HG02798 (cell line): Measurements from ENCODE around the gene ENOX2.

Experiments used
- ATAC-seq: cut with Tn5 transposase; IDR thresholded peaks from one replicate; pipeline ENCODE4 v1.9.1; 2021; ENCODE audit warnings: mild to moderate bottlenecking; ENCODE audit not compliant: unreplicated experiment, poor library complexity

ENOX2 gene

GRCh38 chrX:130885508-130885907 lies 17.5 kb downstream of the ENOX2 start:
- no peak for ATAC-seq

DNA sequence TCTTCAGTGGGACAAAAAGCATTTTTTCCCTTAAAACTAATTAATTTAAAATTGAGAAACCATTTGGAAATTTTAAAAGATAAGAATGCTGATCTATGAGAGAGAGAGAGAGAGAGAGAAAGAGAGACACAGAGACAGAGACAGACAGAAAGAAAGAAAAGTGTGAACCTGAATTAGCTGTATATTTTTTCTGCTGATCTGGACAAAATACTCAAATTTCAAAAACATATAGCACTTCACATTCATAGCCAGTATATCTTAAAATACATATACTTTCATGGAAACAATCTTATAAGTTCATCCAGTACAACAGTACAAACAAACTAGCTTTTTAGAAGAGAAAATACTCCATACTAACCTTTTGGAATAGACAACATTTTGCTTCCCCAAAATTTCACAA lies 18.4 kb downstream of the ENOX2 start:
- no peak for ATAC-seq

- no peak for ATAC-seq
Measured at GRCh38 chrX:130879869-130880268, 23.1 kb downstream of the ENOX2 start.

GRCh38 chrX:130878350-130879341 lies 24.4 kb downstream of the ENOX2 start:
- ATAC-seq: no peak

GRCh38 chrX:130877892-130878341 lies 25.1 kb downstream of the ENOX2 start:
- ATAC-seq: no peak

GRCh38 chrX:130876226-130876625 lies 26.8 kb downstream of the ENOX2 start:
- ATAC-seq: no peak

- no peak for ATAC-seq
Measured at GRCh38 chrX:130874751-130875150, 28.3 kb downstream of the ENOX2 start.

GRCh38 chrX:130869239-130869638 lies 33.8 kb downstream of the ENOX2 start:
- no peak for ATAC-seq

GRCh38 chrX:130861462-130861861 lies 41.5 kb downstream of the ENOX2 start:
- ATAC-seq: no peak

DNA sequence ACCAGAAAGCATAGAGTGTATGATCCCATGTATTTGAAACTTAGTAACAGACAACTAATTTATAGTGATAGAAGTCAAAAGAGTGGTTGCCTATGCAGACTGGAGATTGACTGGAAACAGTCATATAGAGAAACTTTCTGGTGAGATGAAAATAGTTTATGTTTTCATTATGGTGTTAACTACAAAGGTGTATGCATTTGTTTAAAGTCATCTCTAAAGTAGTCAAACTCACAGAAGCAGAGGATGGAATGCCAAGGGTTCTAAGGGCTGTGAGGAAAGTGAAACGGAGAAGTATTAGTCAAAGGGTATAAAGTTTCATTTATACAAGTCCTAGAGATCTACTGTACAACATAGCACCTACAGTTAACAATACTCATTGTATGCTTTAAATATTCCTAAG lies 45.8 kb downstream of the ENOX2 start:
- peak; percentile 94 for ATAC-seq

GRCh38 chrX:130851569-130851968 lies 51.4 kb downstream of the ENOX2 start:
- ATAC-seq: no peak

- ATAC-seq: peak; percentile 85
Measured at GRCh38 chrX:130848763-130849162, 54.2 kb downstream of the ENOX2 start.

GRCh38 chrX:130846746-130847145 lies 56.3 kb downstream of the ENOX2 start:
- ATAC-seq: no peak

DNA sequence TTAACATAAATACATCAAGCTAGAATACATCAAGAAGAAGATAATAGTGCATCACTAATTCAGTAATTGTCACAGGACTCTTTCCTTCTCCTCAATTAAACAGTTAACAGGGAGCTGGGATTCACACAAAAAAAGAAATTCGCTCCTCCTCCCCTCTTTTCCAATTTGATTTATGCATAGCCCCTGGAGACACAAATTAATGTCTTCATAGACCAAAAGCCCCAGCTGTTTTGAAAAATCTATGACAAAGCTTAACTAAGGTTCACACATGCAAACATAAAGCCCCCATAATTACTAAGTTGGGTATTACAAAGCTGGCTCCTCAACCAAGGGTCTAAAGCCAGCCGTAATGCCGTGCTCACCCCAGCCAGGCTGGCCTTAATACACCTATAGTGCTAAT lies 61.2 kb downstream of the ENOX2 start:
- ATAC-seq: no peak

- no peak for ATAC-seq
Measured at GRCh38 chrX:130840345-130840744, 62.7 kb downstream of the ENOX2 start.

- no peak for ATAC-seq
Measured at GRCh38 chrX:130836447-130836846, 66.6 kb downstream of the ENOX2 start.

DNA sequence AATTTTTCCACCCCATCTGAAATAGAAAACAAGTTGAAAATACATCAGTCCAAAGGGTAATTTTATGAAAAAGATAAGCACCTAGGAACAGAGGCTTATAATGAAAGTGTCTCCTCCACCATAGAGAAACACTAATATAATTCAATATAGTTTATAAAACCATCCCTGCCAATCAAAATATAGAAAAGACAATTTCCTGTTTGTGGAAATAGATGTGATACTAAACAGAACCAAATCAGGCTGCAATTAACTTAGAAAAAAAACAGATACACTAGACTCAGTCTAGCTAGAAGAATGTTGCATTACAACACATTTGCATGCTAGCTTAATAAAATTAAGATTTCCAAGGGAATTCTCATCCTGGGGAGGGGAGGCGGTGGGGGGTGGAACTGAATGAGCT lies 68.2 kb downstream of the ENOX2 start:
- no peak for ATAC-seq

DNA sequence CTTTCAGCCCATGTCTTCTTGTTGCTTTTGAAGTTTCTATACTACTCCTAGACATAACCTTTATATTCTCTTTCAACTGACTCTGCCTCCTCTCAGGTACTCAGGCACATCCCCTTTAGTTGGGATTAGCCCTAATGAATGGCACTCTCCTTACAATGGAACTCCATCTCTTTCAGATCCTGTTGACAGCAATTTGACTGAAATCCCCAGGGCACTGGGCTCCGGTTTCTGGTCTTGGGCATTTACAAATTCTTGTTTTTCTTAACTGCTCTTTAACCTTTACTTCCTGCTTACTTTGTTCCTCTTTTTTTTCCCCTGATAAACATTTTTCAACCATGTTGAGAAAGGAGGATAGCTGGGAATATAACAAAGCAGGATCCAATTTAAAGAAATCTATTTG lies 68.9 kb downstream of the ENOX2 start:
- ATAC-seq: no peak

- no peak for ATAC-seq
Measured at GRCh38 chrX:130831347-130831722, 71.7 kb downstream of the ENOX2 start.

DNA sequence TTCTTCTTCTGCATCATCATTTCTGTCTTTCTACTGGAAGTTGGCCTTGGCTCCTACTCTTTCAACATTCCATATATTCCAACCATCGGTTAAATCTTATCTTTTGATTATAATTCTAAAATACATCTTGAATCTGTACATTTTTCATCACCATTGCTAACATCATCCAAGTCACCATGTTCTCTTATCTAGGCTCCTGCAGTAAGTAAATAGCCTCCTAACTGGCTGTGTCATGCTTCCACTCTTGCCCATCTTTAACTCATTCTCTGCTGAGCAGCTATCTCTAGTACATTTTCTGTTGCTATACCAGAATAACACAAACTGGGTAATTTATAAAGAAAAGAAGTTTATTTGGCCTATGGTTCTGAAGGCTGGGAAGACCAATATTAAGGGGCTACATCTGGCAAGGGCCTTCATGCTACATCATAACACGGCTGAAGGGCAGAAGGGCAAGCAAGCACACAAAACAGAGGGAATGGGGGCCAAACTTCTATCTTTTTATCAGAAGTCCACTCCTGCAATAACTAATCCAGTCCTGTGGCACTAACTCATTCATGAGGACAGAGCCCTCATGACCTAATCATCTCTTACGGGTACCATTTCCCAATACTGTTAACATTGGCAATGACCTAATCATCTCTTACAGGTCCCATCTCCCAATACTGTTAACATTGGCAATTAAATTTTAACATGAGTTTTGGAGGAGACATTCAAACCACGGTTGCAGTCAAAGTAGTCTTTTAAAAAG lies 72.2 kb downstream of the ENOX2 start:
- ATAC-seq: no peak
